Measurements from ENCODE around the gene SGK2. TPM values are rescaled to one million over a fixed set of nuclear protein-coding genes. Genes with fewer than 3 reads are reported as not detected.

The SGK2 gene
- total RNA-seq, 1 experiment from 2014 or later, result 0.90 TPM

- Histone ChIP-seq H3K27me3 (ENCODE audit: control insufficient read depth, insufficient read depth, low read length) (no peaks in the 10 kb centered on the region), H3K4me3 (ENCODE audit: low read depth in 2 of 2, low read length in 2 of 2) (no peak overlapping the region), H3K27ac (ENCODE audit: low read length) (no peak overlapping the region), H3K36me3 (ENCODE audit: control insufficient read depth, insufficient read depth, low read length) (no peaks in the 10 kb centered on the region), H3K9me3 (ENCODE audit: control insufficient read depth, insufficient read depth, low read depth, low read length) (no peaks in the 10 kb centered on the region), H3K4me1 (ENCODE audit: control insufficient read depth, insufficient read depth, low read length) (no peaks in the 10 kb centered on the region)
- no peak for DNase-seq (ENCODE audit: low read depth, low spot score)
- ChIA-PET CTCF (no interaction called here), POLR2A (no interaction called here)
- TF ChIP-seq SIN3A (IDR thresholded peaks at IDR 0.05; ENCODE audit: borderline replicate concordance, insufficient read depth, low read depth, low read length), result no peak
- no peak for TF ChIP-seq TCF7L2 (IDR thresholded peaks at IDR 0.05; ENCODE audit: low read depth, low read length)
- no peak for TF ChIP-seq POLR2AphosphoS5 (IDR thresholded peaks at IDR 0.05; ENCODE audit: low read depth, low read length)
- no peak for TF ChIP-seq CTCF (IDR thresholded peaks at IDR 0.05)
- TF ChIP-seq REST (IDR thresholded peaks at IDR 0.05; ENCODE audit: insufficient read depth in 1 of 2, low read depth in 2 of 2, low read length in 1 of 2), result no peak
- in situ Hi-C loops (cut with HindIII; ENCODE audit: low pct_unique_long_range_greater_than_20kb, low sequenced_read_pairs) (no loop called here), intact Hi-C loops (cut with micrococcal nuclease; ENCODE audit: unreplicated experiment) (no loop called here)
- no peak for ATAC-seq
- BruUV-seq (replicated peaks), result no TSS peak
These were observed 21.3 kb downstream of the SGK2 start for GRCh38 chr20:43579861-43580793.

- Histone ChIP-seq H3K9me3 (ENCODE audit: control insufficient read depth, insufficient read depth, low read depth, low read length) (no peaks in the 10 kb centered on the region), H3K36me3 (ENCODE audit: control insufficient read depth, insufficient read depth, low read length) (no peaks in the 10 kb centered on the region), H3K4me3 (ENCODE audit: low read depth in 2 of 2, low read length in 2 of 2) (no peak overlapping the region), H3K4me1 (ENCODE audit: control insufficient read depth, insufficient read depth, low read length) (no peaks in the 10 kb centered on the region), H3K27me3 (ENCODE audit: control insufficient read depth, insufficient read depth, low read length) (no peaks in the 10 kb centered on the region), H3K27ac (ENCODE audit: low read length) (no peak overlapping the region)
- DNase-seq (ENCODE audit: low read depth, low spot score) (no peak), ATAC-seq (no peak)
- ChIA-PET CTCF (no interaction called here), POLR2A (no interaction called here)
- intact Hi-C loops (cut with micrococcal nuclease; ENCODE audit: unreplicated experiment), result no loop called here
- in situ Hi-C loops (cut with HindIII; ENCODE audit: low pct_unique_long_range_greater_than_20kb, low sequenced_read_pairs), result no loop called here
- TF ChIP-seq TCF7L2 (IDR thresholded peaks at IDR 0.05; ENCODE audit: low read depth, low read length), result no peak
- no peak for TF ChIP-seq CTCF (IDR thresholded peaks at IDR 0.05)
- no peak for TF ChIP-seq POLR2AphosphoS5 (IDR thresholded peaks at IDR 0.05; ENCODE audit: low read depth, low read length)
- BruUV-seq (replicated peaks), result no TSS peak
These were observed 24.5 kb downstream of the SGK2 start for GRCh38 chr20:43583133-43583864.
